Smooth muscle cell (in vitro differentiated cells): ENCODE measurements around the gene MPST. TPM values are rescaled to one million over a fixed set of nuclear protein-coding genes. Genes with fewer than 3 reads are reported as not detected.

ENCODE experiments used
- DNase-seq: peaks from one replicate; lab custom pipeline; 2025; ENCODE audit not compliant: unreplicated experiment; lab: John Stamatoyannopoulos, UW
- H2AFZ ChIP-seq: fragments of 200-600 bp; sonication (generic); 2 replicates; pipeline ENCODE4 v1.6.0; 2016; ENCODE audit warnings: antibody characterized with exemption, low read depth, mild to moderate bottlenecking
- H3F3A ChIP-seq: fragments of 200-600 bp; sonication (generic); 2 replicates; pipeline ENCODE4 v1.6.0; 2017; ENCODE audit warnings: antibody characterized with exemption, low read depth
- H3K27ac ChIP-seq: fragments of 200-600 bp; sonication (generic); 2 replicates; pipeline ENCODE4 v1.5.1; 2016; ENCODE audit warnings: low read depth, mild to moderate bottlenecking
- H3K27me3 ChIP-seq: fragments of 200-600 bp; sonication (generic); 2 replicates; pipeline ENCODE4 v1.6.1; 2016; ENCODE audit warnings: low read depth, mild to moderate bottlenecking
- H3K36me3 ChIP-seq: fragments of 200-600 bp; sonication (generic); 2 replicates; pipeline ENCODE4 v1.5.1; 2016; ENCODE audit warnings: low read depth
- H3K4me1 ChIP-seq: fragments of 200-600 bp; sonication (generic); 2 replicates; pipeline ENCODE4 v1.5.1; 2016; ENCODE audit warnings: low read depth
- H3K4me2 ChIP-seq: fragments of 200-600 bp; sonication (generic); 2 replicates; pipeline ENCODE4 v1.6.0; 2016; ENCODE audit warnings: mild to moderate bottlenecking
- H3K4me3 ChIP-seq: fragments of 200-600 bp; sonication (generic); 2 replicates; pipeline ENCODE4 v1.5.1; 2016; ENCODE audit warnings: mild to moderate bottlenecking
- H3K79me2 ChIP-seq: fragments of 200-600 bp; sonication (generic); 2 replicates; pipeline ENCODE4 v1.6.0; 2016; ENCODE audit warnings: low read depth, mild to moderate bottlenecking
- H3K9ac ChIP-seq: fragments of 200-600 bp; sonication (generic); 2 replicates; pipeline ENCODE4 v1.6.0; 2016; ENCODE audit warnings: low read depth
- H3K9me3 ChIP-seq: fragments of 200-600 bp; sonication (generic); replicated peaks from 2 replicates; pipeline ENCODE4 v1.5.1; 2016; ENCODE audit warnings: low read depth
- H4K20me1 ChIP-seq: fragments of 200-600 bp; sonication (generic); 2 replicates; pipeline ENCODE4 v1.6.0; 2016; ENCODE audit warnings: low read depth
- CTCF ChIP-seq: fragments of 200-600 bp; sonication (generic); IDR thresholded peaks from 2 replicates; pipeline ENCODE4 v1.5.1; 2017; ENCODE audit warnings: borderline replicate concordance, mild to moderate bottlenecking, antibody characterized with exemption; ENCODE audit not compliant: insufficient read depth, poor library complexity, severe bottlenecking
- WGBS: methylation state at CpG from one replicate; pipeline ENCODE4 v1.1.7; 2016; ENCODE audit warnings: low lambda C conversion rate; 5-methylcytosine and 5-hydroxymethylcytosine counted together
- polyA plus RNA-seq: library from polyadenylated mRNA; unstranded; fragments of >200 nt; fragmentation: Nextera tagmentation; extraction: Ambion mirVana; gene quantifications from 2 replicates; pipeline ENCODE4 v1.2.1, GENCODE V29; 2016
- total RNA-seq: library from RNA; depleted of rRNA; stranded (reverse); fragments of >200 nt; gene quantifications from 2 replicates; pipeline ENCODE4 v1.2.3, GENCODE V29; 2014

MPST gene
- total and polyA plus RNA-seq, 2 experiments from 2014 or later, result 49.9 to 119 TPM

GRCh38 chr22:37063431-37064420, 44.2 kb downstream of the MPST start:
- H3K27ac ChIP-seq, result no peak overlapping the region
- no peaks in the 10 kb centered on the region for H4K20me1 ChIP-seq
- no peak for DNase-seq
- no peak overlapping the region for H3K9ac ChIP-seq
- no peak overlapping the region for H3K4me3 ChIP-seq
- no peak overlapping the region for H3K4me2 ChIP-seq
- no peaks in the 10 kb centered on the region for H3K9me3 ChIP-seq
- no peak for TF ChIP-seq CTCF
- 92% methylated on average over 28 of the region's 28 CpGs for WGBS
- H3K4me1 ChIP-seq, result no peaks in the 10 kb centered on the region
- H3F3A ChIP-seq, result no peaks in the 10 kb centered on the region
- H3K36me3 ChIP-seq, result no peaks in the 10 kb centered on the region
- no peaks in the 10 kb centered on the region for H3K79me2 ChIP-seq
- H3K27me3 ChIP-seq, result peaks cover 13% of the 10 kb centered on the region
- no peak overlapping the region for H2AFZ ChIP-seq

- Histone ChIP-seq H3F3A (no peaks in the 10 kb centered on the region), H3K9ac (no peak overlapping the region), H3K9me3 (no peaks in the 10 kb centered on the region), H3K27ac (no peak overlapping the region), H2AFZ (no peak overlapping the region), H3K4me2 (no peak overlapping the region), H4K20me1 (no peaks in the 10 kb centered on the region), H3K27me3 (peaks cover 21% of the 10 kb centered on the region), H3K4me3 (no peak overlapping the region), H3K36me3 (no peaks in the 10 kb centered on the region), H3K79me2 (no peaks in the 10 kb centered on the region), H3K4me1 (no peaks in the 10 kb centered on the region)
- no peak for DNase-seq
- WGBS, result 95% methylated on average over 11 of the region's 11 CpGs
- no peak for TF ChIP-seq CTCF
These were observed 45.0 kb downstream of the MPST start for GRCh38 chr22:37064553-37064952.

- Histone ChIP-seq H3K27ac (no peak overlapping the region), H3F3A (no peaks in the 10 kb centered on the region), H3K4me3 (no peak overlapping the region), H3K9me3 (no peaks in the 10 kb centered on the region), H3K4me2 (no peak overlapping the region), H3K9ac (no peak overlapping the region), H2AFZ (no peak overlapping the region), H3K27me3 (peaks cover 27% of the 10 kb centered on the region), H4K20me1 (no peaks in the 10 kb centered on the region), H3K36me3 (no peaks in the 10 kb centered on the region), H3K79me2 (no peaks in the 10 kb centered on the region), H3K4me1 (no peaks in the 10 kb centered on the region)
- 77% methylated on average over 3 of the region's 3 CpGs for WGBS
- no peak for TF ChIP-seq CTCF
- DNase-seq, result no peak
These were observed 45.6 kb downstream of the MPST start for GRCh38 chr22:37065180-37065579.
